Hematopoietic multipotent progenitor cell treated with erythropoietin and hydrocortisone succinate and interleukin-3 and kit ligand, for 6 days (in vitro differentiated cells): ENCODE measurements around the gene MICAL1.
A peak's percentile ranks its signal among the peaks of the same experiment; 100 is the strongest.

ENCODE experiments used
- DNase-seq: peaks from one replicate; pipeline ENCODE4 v3.0.0-alpha.2; 2015

MICAL1 gene

GRCh38 chr6:109455437-109456110 is at the start of gene MICAL1:
TSS of gene MICAL1 (minus strand) at chr6:109455772. CDS start at chr6:109454196, 1,576 bp downstream.
- DNase-seq, result peak; percentile 89

- no peak for DNase-seq
These were observed 48.0 kb upstream of the MICAL1 start for GRCh38 chr6:109503327-109504224.

GRCh38 chr6:109498936-109499335 is 43.4 kb upstream of the MICAL1 start:
- DNase-seq, result no peak

GRCh38 chr6:109498052-109498451 is 42.5 kb upstream of the MICAL1 start:
- DNase-seq, result no peak

GRCh38 chr6:109496036-109496772 is 40.6 kb upstream of the MICAL1 start:
- no peak for DNase-seq

- DNase-seq, result peak; percentile 56
These were observed 38.3 kb upstream of the MICAL1 start for GRCh38 chr6:109493865-109494264.

- DNase-seq, result peak; percentile 65
These were observed 35.8 kb upstream of the MICAL1 start for GRCh38 chr6:109491207-109491938.

- no peak for DNase-seq
These were observed 35.1 kb upstream of the MICAL1 start for GRCh38 chr6:109490713-109491112.

GRCh38 chr6:109488001-109488400 is 32.4 kb upstream of the MICAL1 start:
- no peak for DNase-seq

- no peak for DNase-seq
These were observed 30.5 kb upstream of the MICAL1 start for GRCh38 chr6:109486068-109486467.

- DNase-seq, result no peak
These were observed 29.8 kb upstream of the MICAL1 start for GRCh38 chr6:109485266-109485935.

GRCh38 chr6:109484122-109484521 is 28.6 kb upstream of the MICAL1 start:
- DNase-seq, result no peak

- no peak for DNase-seq
These were observed 28.1 kb upstream of the MICAL1 start for GRCh38 chr6:109483735-109484057.

GRCh38 chr6:109482905-109483734 is 27.5 kb upstream of the MICAL1 start, which contains the start of gene ZBTB24:
TSS of gene ZBTB24 (minus strand) at chr6:109483219. CDS start at chr6:109482026, 1,193 bp downstream.
- DNase-seq, result peak; percentile 95

- no peak for DNase-seq
These were observed 25.5 kb upstream of the MICAL1 start for GRCh38 chr6:109480993-109481480.

GRCh38 chr6:109478841-109479624 is 23.5 kb upstream of the MICAL1 start:
- no peak for DNase-seq

- DNase-seq, result no peak
These were observed 22.7 kb upstream of the MICAL1 start for GRCh38 chr6:109478222-109478805.

- DNase-seq, result no peak
These were observed 22.2 kb upstream of the MICAL1 start for GRCh38 chr6:109477725-109478124.

GRCh38 chr6:109477184-109477583 is 21.6 kb upstream of the MICAL1 start:
- no peak for DNase-seq

- DNase-seq, result no peak
These were observed 20.1 kb upstream of the MICAL1 start for GRCh38 chr6:109475625-109476024.
